Measurements from ENCODE around the gene HRK. TPM values are rescaled to one million over a fixed set of nuclear protein-coding genes. Genes with fewer than 3 reads are reported as not detected.

The HRK gene
- not detected in 2 replicates for total RNA-seq (2011; cell fraction: chromatin; rRNA removed; ENCODE audit: low replicate concordance)
- total RNA-seq (2011; cell fraction: nucleolus; rRNA removed), result not detected in 2 replicates
- total RNA-seq (2011; cell fraction: nucleoplasm; rRNA removed), result not detected in 2 replicates
- 0.05 TPM in 1 of 2 replicates, not detected in the other for total RNA-seq (2014; rRNA removed)
- 0.04 TPM in 1 of 2 replicates, not detected in the other for total RNA-seq (2014; rRNA removed; fragmentation: Illumina TruSeq; extraction: Trizol)
- not detected in 2 replicates for total RNA-seq (2015; rRNA removed; fragmentation: Illumina TruSeq; extraction: Trizol)
- not detected in 2 replicates for total RNA-seq (2021)
- 0.04 TPM in 1 of 2 replicates, not detected in the other for polyA plus RNA-seq (2011; rRNA removed)
- polyA plus RNA-seq (2011; cell fraction: cytosol; rRNA removed), result 0.01 TPM in 2 replicates
- not detected in 2 replicates for polyA plus RNA-seq (2011; cell fraction: nucleus; rRNA removed)
- 0.10 TPM in 1 of 2 replicates, not detected in the other for polyA plus RNA-seq (2012)
- polyA plus RNA-seq (2014; fragmentation: Illumina TruSeq; extraction: Trizol), result not detected in 2 replicates
- polyA plus RNA-seq (2014; fragmentation: Nextera tagmentation; extraction: Ambion mirVana), result not detected
- polyA plus RNA-seq (2014; rRNA removed), result 0.01 TPM in 1 of 2 replicates, not detected in the other
- polyA minus RNA-seq (2011; rRNA and poly(A)+ RNA removed), result 0.03 TPM in 1 of 2 replicates, not detected in the other
- not detected in 2 replicates for polyA minus RNA-seq (2011; cell fraction: cytosol; rRNA and poly(A)+ RNA removed)
- polyA minus RNA-seq (2011; cell fraction: nucleus; rRNA and poly(A)+ RNA removed), result not detected in 2 replicates
- percentile 14 among the genes with signal in this experiment for Bru-seq, nascent RNA
- percentile 15 among the genes with signal in this experiment for BruChase-seq, experiment 1, labeled RNA remaining after a 2-hour chase
- percentile 17 among the genes with signal in this experiment for BruChase-seq, experiment 2, labeled RNA remaining after a 6-hour chase
- long read RNA-seq, experiment 1, result 0 reads
- long read RNA-seq, experiment 2, result 0 reads
- long read RNA-seq, experiment 3, result 0 reads

DNA sequence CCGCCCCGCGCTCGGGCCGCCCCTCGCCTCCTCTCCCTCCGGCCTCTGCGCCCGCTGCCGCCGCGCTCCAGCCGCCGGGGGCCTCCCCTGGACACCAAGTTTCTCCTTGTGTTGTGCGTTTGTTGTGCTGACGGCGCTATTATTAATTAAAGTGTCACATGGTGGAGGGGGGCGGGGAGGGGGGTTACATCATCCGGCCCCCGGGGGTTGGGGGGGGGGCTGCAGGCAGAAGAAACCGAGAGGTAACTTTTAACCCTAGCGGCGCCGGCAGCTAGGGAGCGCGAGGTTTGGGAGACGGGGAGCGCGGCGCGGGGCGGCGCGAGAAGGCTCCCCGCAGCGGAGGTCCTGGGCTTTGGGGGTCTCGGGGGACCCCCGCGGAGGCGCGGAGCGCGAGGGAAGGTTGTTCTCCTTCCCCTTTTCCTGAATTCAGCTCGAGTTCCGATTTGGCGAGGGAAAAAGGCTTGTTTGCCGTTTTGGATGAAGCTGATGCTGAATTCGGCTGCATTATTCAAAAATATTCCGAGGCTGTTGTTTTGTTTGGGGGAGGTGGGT is at the start of gene HRK:
Gene HRK, minus strand, starts transcription at position 117 of the 552 bp plus-strand sequence. CDS start 134 bp downstream, outside the sequence.
- H3K4me2 ChIP-seq (ENCODE audit: insufficient read depth, low read length), result peak within 1 kb of the TSS; percentile 25
- ATAC-seq (no peak; the same call in 2 of the 3 replicates), DNase-seq (ENCODE audit: extremely low read depth in 1 of 4, low spot score in 3 of 4) (peak in 2 of 4 experiments; percentile 44 to 48), FAIRE-seq (no peak)
- H4K20me1 ChIP-seq (replicated peaks; ENCODE audit: control insufficient read depth, insufficient read depth, low read length), result peaks cover 6% of the 10 kb centered on the region; the same call in 1 of the 2 replicates
- H3K4me3 ChIP-seq, result peak within 1 kb of the TSS; percentile 26
- in situ Hi-C loops (cut with MboI), result no loop called here
- no TSS peak for BruUV-seq (replicated peaks)
- H3K9me1 ChIP-seq (ENCODE audit: control insufficient read depth, insufficient read depth, low read length), result no peaks in the 10 kb centered on the region
- WGBS (ENCODE audit: insufficient coverage, low coverage, missing lambda C conversion rate), result 12% methylated on average over 30 of the region's 49 CpGs
- H3K36me3 ChIP-seq (ENCODE audit: control insufficient read depth, insufficient read depth, low read length), result no peaks in the 10 kb centered on the region
- H3K79me2 ChIP-seq (ENCODE audit: control insufficient read depth, insufficient read depth, low read length), result no peaks in the 10 kb centered on the region
- intact Hi-C loops (cut with micrococcal nuclease), result no loop called here
- ChIA-PET POLR2A (no interaction called here), CTCF (ENCODE audit: low intra/inter-chr PET ratio) (interaction anchor here (0.6 kb wide), 1 partner anchor 178 kb away, joined by 7 read pairs; no protein-coding TSS in a partner anchor)
- H3K27me3 ChIP-seq (ENCODE audit: control insufficient read depth in 2 of 2, insufficient read depth in 2 of 2, low read length in 2 of 2), result peaks cover 43 to 67% of the 10 kb centered on the region in 2 experiments
- no peak within 1 kb of the TSS for H3K27ac ChIP-seq (ENCODE audit: extremely low read depth, low read depth, low read length)
- H2AFZ ChIP-seq (ENCODE audit: low read depth, low read length), result no peak within 1 kb of the TSS
- H3K4me1 ChIP-seq (replicated peaks in 1 of 2; ENCODE audit: control insufficient read depth in 2 of 2, insufficient read depth in 2 of 2, low read length in 2 of 2), result peaks cover 0 to 29% of the 10 kb centered on the region in 2 experiments; a peak in 3 of 5 replicates
- H3K9me3 ChIP-seq (replicated peaks; ENCODE audit: control insufficient read depth, insufficient read depth, low read depth, low read length), result no peaks in the 10 kb centered on the region
- no peak within 1 kb of the TSS; a peak in 1 of 4 replicates for H3K9ac ChIP-seq (ENCODE audit: insufficient read depth in 1 of 2, low read depth in 2 of 2, low read length in 2 of 2)
- no peak for TF ChIP-seq ZSCAN29 (IDR thresholded peaks at IDR 0.05)
- no peak for TF ChIP-seq BDP1 (IDR thresholded peaks at IDR 0.05; ENCODE audit: insufficient read depth, insufficient read length)
- no peak for TF ChIP-seq NCOA6 (IDR thresholded peaks at IDR 0.05)
- TF ChIP-seq CEBPG (CRISPR knock-in tag; IDR thresholded peaks at IDR 0.05), result no peak
- TF ChIP-seq CEBPG (tag; conservative IDR thresholded peaks at IDR 0.05 in 1 of 2, IDR thresholded peaks at IDR 0.05 in 1 of 2), result peak in 1 of 2 experiments; percentile 76; a peak in 2 of 4 replicates
- no peak for TF ChIP-seq ZNF431 (CRISPR knock-in tag; IDR thresholded peaks at IDR 0.05)
- TF ChIP-seq ZNF518B (CRISPR knock-in tag; IDR thresholded peaks at IDR 0.05), result no peak
- TF ChIP-seq PTTG1 (tag; IDR thresholded peaks at IDR 0.05; ENCODE audit: low read depth), result no peak
- TF ChIP-seq CXXC5 (CRISPR knock-in tag; IDR thresholded peaks at IDR 0.05), result 0 out of 2 replicates have a peak, but pooled peaks have one; percentile 7
- TF ChIP-seq ETS2 (tag; IDR thresholded peaks at IDR 0.05; ENCODE audit: borderline replicate concordance, poor library complexity, severe bottlenecking), result no peak
- TF ChIP-seq XRCC5 (IDR thresholded peaks at IDR 0.05; ENCODE audit: low read depth, low read length), result no peak
- TF ChIP-seq DIDO1 (tag; IDR thresholded peaks at IDR 0.05; ENCODE audit: low read depth), result no peak
- TF ChIP-seq BCOR (IDR thresholded peaks at IDR 0.05), result no peak
- peak; percentile 58 for TF ChIP-seq ZBTB7A (IDR thresholded peaks at IDR 0.05; ENCODE audit: borderline replicate concordance, control insufficient read depth, low read depth, low read length)
- TF ChIP-seq, protein P1, sequence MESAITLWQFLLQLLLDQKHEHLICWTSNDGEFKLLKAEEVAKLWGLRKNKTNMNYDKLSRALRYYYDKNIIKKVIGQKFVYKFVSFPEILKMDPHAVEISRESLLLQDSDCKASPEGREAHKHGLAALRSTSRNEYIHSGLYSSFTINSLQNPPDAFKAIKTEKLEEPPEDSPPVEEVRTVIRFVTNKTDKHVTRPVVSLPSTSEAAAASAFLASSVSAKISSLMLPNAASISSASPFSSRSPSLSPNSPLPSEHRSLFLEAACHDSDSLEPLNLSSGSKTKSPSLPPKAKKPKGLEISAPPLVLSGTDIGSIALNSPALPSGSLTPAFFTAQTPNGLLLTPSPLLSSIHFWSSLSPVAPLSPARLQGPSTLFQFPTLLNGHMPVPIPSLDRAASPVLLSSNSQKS (CRISPR knock-in tag; IDR thresholded peaks at IDR 0.05), result no peak
